Natural killer cell treated with Interleukin-12 subunit alpha and Interleukin-12 subunit beta and Interleukin-15 and Interleukin-18, amount 100 ng/mL, for 72 hours (primary cell): ENCODE measurements around the gene ADAP1. TPM values are rescaled to one million over a fixed set of nuclear protein-coding genes. Genes with fewer than 3 reads are reported as not detected.
"Not testable (repeated sequence)": the region's sequence is repeated elsewhere in the genome, so short reads cannot be mapped to it uniquely, and the experiment has no call there.

Experiments
- ATAC-seq, 2 donors: fragments of 150-1000 bp; cut with Tn5 transposase in 1 of 2; sonication (Bioruptor Pico), chemical (Tn5 transposase) in 1 of 2; 2 replicates each; pipeline ENCODE4 v1.10.0; 2021
- DNase-seq: peaks from one replicate; pipeline ENCODE4 v3.0.0; 2022; ENCODE audit warnings: low spot score
- H3K27ac Mint-ChIP-seq, 2 donors: 1 replicate in 1 of 2; 2 replicates in 1 of 2; pipeline ENCODE4 v1.8.0; 2022; ENCODE audit warnings: mixed read lengths in 2 of 2, mild to moderate bottlenecking in 1 of 2, moderate library complexity in 1 of 2
- H3K27me3 Mint-ChIP-seq, 2 donors: 1 replicate in 1 of 2; 2 replicates in 1 of 2; pipeline ENCODE4 v1.8.0; 2022; ENCODE audit warnings: mixed read lengths in 2 of 2
- H3K36me3 Mint-ChIP-seq: one replicate; pipeline ENCODE4 v1.8.0; 2022; ENCODE audit warnings: mixed read lengths
- H3K4me1 Mint-ChIP-seq, 2 donors: 1 replicate in 1 of 2; 2 replicates in 1 of 2; pipeline ENCODE4 v1.8.0; 2022; ENCODE audit warnings: low read depth in 2 of 2, mixed read lengths in 2 of 2, mild to moderate bottlenecking in 1 of 2
- H3K4me3 Mint-ChIP-seq: one replicate; pipeline ENCODE4 v1.8.0; 2022; ENCODE audit warnings: mixed read lengths
- H3K9me3 Mint-ChIP-seq: 2 replicates; pipeline ENCODE4 v1.8.0; 2022; ENCODE audit warnings: mixed read lengths
- total RNA-seq, 2 donors: library from RNA; stranded (reverse); gene quantifications; one replicate each; pipeline ENCODE4 v1.2.3, GENCODE V29; 2022

ADAP1 gene
- total RNA-seq, 2 donors from 2014 or later = 70.6 to 161 TPM

DNA sequence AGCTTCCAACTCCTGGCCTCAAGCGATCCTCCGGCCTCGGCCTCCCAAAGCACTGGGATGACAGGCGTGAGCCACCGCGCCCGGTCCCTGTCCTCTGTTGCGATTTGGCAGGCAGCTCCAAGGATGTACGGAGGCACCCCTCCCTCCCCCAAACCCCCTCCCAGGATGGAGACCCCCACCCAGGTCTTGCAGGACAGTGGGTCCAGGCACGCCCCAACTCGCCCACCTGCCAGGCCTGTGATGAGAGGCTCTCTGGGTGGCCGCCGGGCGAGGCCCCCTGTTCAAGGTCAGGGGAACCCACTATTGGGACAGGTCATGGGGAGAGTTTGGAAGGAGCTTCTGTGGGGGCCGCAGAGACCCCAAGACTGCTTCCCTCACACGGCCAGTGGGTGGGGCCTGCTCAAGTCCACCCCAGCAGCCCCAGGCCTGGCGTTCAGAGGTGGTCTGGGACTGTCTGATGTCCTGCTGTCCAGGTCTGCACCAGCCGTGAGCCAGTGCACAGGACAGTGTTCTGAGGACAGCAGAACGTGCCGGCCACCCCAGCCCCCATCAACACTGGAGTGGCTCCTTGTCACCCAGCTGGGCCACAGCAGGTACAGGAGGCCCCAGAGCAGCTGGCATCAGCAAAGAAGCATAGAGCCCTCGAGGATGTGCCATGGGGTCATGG is 2.5 kb downstream of the ADAP1 start:
- peaks cover 0 to 2% of the 10 kb centered on the region in 2 donors for H3K27me3 Mint-ChIP-seq
- peak overlapping the region; percentile 48 for H3K4me3 Mint-ChIP-seq
- ATAC-seq (no peak), DNase-seq (peak; percentile 49)
- peak overlapping the region in 1 of 2 donors; percentile 80 for H3K27ac Mint-ChIP-seq
- no peaks in the 10 kb centered on the region for H3K9me3 Mint-ChIP-seq
- no peaks in the 10 kb centered on the region for H3K36me3 Mint-ChIP-seq
- peaks cover 4 to 41% of the 10 kb centered on the region in 2 donors for H3K4me1 Mint-ChIP-seq

DNA sequence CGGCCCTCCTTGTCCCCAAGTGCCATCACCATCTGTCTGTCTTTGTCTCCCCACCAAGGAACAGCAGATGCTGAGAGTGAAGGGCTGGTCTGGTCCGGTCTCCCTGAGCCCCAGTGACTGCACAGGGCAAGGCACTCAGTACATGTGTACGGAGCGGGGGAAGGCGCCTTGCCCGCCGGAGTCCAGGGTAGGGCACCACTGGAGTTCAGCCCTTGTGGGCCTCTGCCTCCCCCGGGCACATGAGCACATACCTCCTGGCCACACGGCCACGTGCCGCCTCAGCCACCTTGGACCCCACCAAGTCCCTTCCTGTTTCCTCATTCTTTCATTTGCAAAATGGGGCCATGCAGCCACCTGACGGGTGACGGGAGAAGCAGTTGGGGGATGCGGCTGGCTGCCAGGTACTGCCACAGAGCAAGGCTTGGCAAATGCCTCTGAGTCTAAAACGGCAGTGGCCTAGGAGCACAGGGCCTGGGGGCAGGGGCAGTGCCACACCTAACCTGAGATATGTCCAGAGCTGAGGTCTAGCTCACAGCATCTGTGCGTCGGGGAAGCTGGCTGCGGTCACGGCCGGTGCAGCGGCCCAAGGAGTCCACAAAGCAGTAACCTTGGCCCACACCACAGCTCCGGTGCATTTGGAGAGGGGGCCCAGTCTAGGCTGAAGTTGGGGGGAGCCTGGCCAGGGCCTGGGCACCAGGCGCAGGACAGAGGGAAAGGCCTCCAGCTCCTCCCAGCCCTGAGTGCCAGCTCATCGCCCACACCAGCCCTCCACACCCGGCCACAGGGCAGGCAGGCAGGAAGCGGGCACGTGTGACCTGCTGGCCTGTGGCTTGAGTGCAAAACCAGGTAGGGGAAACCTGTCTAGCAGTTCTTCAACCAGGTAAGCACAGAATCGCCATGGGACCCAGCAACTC is 5.2 kb downstream of the ADAP1 start:
- peak overlapping the region; percentile 31 to 96 for H3K27ac Mint-ChIP-seq
- no peaks in the 10 kb centered on the region for H3K36me3 Mint-ChIP-seq
- no peaks in the 10 kb centered on the region for H3K27me3 Mint-ChIP-seq
- ATAC-seq (no peak), DNase-seq (peak; percentile 60)
- peaks cover 4 to 36% of the 10 kb centered on the region in 2 donors for H3K4me1 Mint-ChIP-seq
- H3K4me3 Mint-ChIP-seq = no peak overlapping the region
- no peaks in the 10 kb centered on the region for H3K9me3 Mint-ChIP-seq

DNA sequence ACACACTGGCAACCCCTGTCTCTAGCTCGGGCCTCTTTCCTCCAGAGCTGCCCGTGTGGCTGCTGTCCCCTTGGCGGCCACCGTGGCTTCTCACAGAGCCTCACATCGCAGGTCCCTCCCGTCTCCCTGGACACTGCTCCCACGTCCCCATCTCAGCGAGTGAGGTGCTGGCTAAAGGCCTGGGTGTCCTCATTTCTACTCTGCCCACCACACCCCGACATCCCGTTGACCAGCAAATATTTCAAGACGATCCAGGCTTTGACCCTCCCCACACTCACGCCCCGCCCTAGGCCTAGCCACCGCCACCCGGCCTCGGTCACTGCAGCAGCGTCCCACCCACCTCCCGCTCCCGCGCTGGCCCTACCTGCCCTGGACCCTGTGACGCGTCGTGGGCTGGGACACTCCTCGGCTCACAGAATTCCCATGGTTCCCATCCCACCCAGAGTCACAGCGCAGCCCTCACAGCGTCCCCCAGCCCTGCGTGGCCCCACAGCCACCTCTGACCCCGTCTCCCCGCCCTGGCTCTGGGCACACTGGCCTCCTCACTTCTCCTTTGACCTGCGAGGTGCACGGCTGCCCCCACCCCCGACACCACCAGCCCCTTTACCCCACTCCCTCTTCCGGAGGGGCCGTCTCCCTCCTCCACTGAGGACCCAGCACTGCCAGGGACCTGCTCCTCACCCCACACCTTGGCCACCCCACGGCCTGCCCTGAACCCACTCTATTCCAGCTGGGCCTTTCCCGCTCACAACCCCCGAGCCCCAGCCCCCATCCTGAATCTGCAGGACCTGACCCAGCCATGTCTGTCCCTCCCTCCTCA is 6.9 kb downstream of the ADAP1 start:
- peaks cover 4 to 35% of the 10 kb centered on the region in 2 donors for H3K4me1 Mint-ChIP-seq
- peak overlapping the region in 1 of 2 donors; percentile 62 for H3K27ac Mint-ChIP-seq

DNA sequence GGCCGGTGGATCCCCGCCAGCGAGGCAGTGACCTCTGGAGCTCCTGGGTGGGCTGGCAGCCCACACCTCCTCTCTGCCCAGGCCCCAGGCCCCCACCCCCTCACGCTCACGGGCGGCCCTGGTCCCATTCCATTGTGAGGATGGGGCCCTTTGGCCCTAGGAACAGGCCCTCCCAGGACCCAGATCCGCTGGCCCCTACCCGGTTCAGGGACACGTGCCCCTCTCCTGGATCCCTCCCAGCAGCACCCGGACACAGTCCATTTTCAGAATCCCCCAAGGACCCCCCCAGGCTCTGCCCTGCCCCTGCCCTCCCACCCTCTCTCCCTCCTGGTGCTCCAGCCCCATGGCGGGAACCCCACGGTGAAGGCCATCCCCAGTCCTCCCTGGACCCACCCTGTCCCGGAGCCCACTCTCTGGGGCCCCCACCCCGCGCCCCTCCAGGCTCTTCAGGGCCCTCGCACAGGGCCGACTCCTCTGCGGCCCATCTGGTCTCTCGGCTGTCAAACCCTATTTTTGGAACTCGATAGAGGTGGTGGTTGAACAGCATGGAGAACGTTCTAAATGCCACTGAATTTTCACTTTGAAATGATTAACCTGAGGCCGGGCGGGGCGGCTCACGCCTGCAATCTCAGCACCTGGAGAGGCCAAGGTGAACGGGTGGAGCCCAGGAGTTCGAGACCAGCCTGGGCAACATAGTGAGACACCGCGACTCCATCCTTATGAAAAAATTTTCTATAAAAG is 8.1 kb downstream of the ADAP1 start:
- H3K9me3 Mint-ChIP-seq = peaks cover 6% of the 10 kb centered on the region
- ATAC-seq (no peak), DNase-seq (peak; percentile 56)
- H3K27me3 Mint-ChIP-seq = no peaks in the 10 kb centered on the region
- peaks cover 4% of the 10 kb centered on the region for H3K36me3 Mint-ChIP-seq
- H3K4me1 Mint-ChIP-seq = peaks cover 12 to 38% of the 10 kb centered on the region in 2 donors
- no peak overlapping the region for H3K4me3 Mint-ChIP-seq
- H3K27ac Mint-ChIP-seq = no peak overlapping the region

More for the DNA sequence above, 6.9 kb downstream of the ADAP1 start:
- DNase-seq (peak; percentile 49), ATAC-seq (no peak)
- Mint-ChIP-seq H3K4me3 (no peak overlapping the region), H3K36me3 (no peaks in the 10 kb centered on the region), H3K27me3 (no peaks in the 10 kb centered on the region), H3K9me3 (no peaks in the 10 kb centered on the region)

DNA sequence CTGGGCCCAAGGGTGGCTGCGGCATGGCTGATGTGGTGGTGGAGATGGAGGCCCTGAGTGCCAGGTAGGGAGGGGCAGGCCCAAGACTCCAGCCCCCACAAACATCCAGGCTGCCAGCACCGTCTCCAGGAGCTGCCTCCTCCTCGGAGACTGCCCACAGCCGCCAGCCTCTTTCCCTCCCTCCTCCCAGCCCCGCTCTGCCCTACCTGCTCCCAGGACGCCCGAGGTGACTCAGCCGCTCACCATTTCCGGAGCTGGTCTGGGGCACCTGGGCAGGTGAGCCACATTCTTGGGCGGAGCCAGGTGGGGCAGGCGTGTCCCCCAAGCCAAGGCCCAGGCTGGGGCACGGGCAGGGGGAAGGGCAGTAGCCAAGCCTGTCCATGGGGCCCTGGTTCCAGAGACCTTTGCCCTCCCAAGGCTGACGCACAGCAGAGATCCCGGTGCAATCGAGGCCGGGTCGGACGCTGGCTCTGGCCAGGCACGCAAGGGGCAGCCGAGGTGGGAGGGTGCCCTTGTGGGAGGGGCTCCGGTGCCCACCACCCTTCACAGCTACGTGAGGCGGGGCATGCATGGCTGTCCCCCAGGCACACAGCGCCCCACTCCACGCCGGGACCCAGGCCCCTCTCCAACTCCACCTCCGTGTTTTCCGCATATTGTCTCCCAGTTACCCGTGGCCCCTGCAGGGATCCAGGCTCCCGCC is 8.8 kb downstream of the ADAP1 start:
- peak in 1 of 2 donors; percentile 28 for ATAC-seq
- Mint-ChIP-seq H3K27me3 (no peaks in the 10 kb centered on the region), H3K9me3 (peaks cover 9% of the 10 kb centered on the region), H3K36me3 (peaks cover 11% of the 10 kb centered on the region), H3K27ac (no peak overlapping the region), H3K4me1 (peaks cover 18 to 42% of the 10 kb centered on the region in 2 donors), H3K4me3 (no peak overlapping the region)
- peak; percentile 60 for DNase-seq

DNA sequence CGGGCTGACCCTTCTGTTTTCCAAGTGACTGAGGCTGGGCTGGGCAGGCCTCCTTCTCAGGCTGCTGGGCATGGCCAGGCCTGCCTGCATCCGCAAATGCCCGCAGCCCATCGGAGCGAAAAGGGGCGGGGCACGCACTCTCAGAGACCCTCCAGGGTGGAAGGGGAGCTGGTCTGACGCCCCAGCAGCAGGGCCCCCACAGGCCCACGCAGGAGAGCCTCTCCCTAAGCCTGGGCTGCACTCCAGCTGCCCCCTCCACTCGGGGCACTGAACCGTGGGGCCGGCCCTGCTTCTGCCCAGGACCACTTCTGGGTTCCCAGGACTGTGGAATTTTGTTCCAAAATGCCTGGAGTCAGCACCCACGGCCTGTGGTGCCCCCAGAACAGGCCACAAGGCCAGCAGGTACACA is 9.3 kb downstream of the ADAP1 start:
- H3K27ac Mint-ChIP-seq = peak overlapping the region in 1 of 2 donors; percentile 70
- peaks cover 9% of the 10 kb centered on the region for H3K9me3 Mint-ChIP-seq

DNA sequence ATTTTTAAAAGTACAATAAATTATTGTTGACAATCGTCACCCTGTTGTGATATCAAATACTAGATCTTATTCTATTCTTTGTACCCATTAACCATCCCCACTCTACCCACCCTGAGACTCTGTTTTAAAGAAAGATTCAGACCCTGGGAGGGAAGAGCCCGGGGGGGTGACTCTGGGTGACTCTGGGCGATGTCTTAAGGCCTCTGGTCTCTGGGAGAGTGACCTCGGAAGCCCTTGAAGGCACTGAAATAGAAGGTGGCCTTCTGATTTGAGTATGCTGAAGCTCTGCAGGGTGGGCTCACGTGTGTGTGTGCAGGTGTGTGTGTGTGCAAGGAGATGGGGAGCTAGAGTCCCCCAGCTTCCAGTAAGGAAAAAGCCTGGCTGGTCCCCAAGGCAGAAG is 9.7 kb downstream of the ADAP1 start:
- no peak for ATAC-seq
- H3K27me3 Mint-ChIP-seq = no peaks in the 10 kb centered on the region
- DNase-seq = peak; percentile 49
- peaks cover 9% of the 10 kb centered on the region for H3K9me3 Mint-ChIP-seq
- peak overlapping the region in 1 of 2 donors; percentile 70 for H3K27ac Mint-ChIP-seq
- peaks cover 24 to 44% of the 10 kb centered on the region in 2 donors for H3K4me1 Mint-ChIP-seq
- H3K4me3 Mint-ChIP-seq = no peak overlapping the region
- H3K36me3 Mint-ChIP-seq = peaks cover 21% of the 10 kb centered on the region

More for the DNA sequence above, 9.3 kb downstream of the ADAP1 start:
- Mint-ChIP-seq H3K4me1 (peaks cover 20 to 43% of the 10 kb centered on the region in 2 donors), H3K36me3 (peaks cover 17% of the 10 kb centered on the region), H3K27me3 (no peaks in the 10 kb centered on the region), H3K4me3 (no peak overlapping the region)
- peak; percentile 59 for DNase-seq
- ATAC-seq = no peak

DNA sequence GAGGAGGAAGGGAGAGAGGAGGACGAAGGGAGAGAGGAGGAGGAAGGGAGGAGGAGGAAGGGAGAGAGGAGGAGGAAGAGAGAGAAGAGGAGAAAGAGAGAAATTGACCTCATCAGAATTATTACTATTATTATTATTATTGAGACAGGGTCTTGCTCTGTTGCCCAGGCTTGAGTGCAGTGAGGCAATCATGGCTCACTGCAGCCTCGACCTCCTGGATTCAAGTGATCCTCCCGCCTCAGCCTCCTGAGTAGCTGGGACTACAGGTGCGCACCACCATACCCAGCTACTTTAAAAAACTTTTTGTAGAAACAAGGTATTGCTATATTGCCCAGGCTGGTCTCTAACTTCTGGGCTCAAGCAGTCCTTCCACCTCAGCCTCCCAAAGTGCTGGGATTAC is 10.7 kb downstream of the ADAP1 start:
- H3K4me1 Mint-ChIP-seq = peaks cover 27 to 38% of the 10 kb centered on the region in 2 donors

DNA sequence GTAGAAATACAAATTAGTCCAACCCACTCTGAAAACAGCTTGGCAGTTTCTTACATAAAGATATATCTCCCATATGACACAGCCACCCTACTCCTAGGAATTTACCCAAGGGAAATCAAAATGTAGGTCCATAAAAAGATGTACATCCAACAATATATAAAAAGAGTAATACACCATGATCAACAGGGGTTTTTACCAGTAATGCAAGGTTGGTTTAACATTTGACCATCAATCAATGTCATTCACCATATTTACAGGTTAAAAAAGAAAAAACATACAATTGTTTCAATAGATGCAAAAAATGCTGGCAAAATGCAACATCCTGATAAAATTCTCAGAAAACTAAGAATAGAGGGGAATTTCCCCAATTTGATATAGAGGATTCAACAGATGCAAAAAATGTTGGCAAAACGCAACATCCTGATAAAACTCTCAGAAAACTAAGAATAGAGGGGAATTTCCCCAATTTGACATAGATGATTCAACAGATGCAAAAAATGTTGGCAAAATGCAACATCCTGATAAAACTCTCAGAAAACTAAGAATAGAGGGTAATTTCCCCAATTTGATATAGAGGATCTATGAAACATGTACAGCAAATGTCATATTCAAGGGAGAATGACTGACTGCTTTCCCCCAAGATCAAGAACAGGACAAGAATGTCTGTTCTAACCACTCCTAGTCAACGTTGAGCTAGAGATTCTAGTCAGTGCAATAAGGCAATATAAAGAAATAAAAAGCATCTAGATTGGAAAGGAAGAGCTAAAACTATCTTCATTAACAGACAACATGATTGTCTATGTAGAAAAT is 13.7 kb downstream of the ADAP1 start:
- Mint-ChIP-seq H3K27me3 (no peaks in the 10 kb centered on the region), H3K36me3 (peaks cover 22% of the 10 kb centered on the region), H3K4me1 (peaks cover 43% of the 10 kb centered on the region in 2 donors), H3K9me3 (peaks cover 9% of the 10 kb centered on the region), H3K27ac (peak overlapping the region; percentile 85 to 94), H3K4me3 (peak overlapping the region; percentile 72)
- DNase-seq (peak; percentile 34), ATAC-seq (peak in 1 of 2 donors; percentile 43)

More for the DNA sequence above, 10.7 kb downstream of the ADAP1 start:
- not testable (repeated sequence) for H3K27me3 Mint-ChIP-seq, H3K9me3 Mint-ChIP-seq, ATAC-seq, DNase-seq, H3K4me3 Mint-ChIP-seq
- H3K27ac Mint-ChIP-seq = peak overlapping the region in 1 of 2 donors; percentile 58
- peaks cover 22% of the 10 kb centered on the region for H3K36me3 Mint-ChIP-seq

DNA sequence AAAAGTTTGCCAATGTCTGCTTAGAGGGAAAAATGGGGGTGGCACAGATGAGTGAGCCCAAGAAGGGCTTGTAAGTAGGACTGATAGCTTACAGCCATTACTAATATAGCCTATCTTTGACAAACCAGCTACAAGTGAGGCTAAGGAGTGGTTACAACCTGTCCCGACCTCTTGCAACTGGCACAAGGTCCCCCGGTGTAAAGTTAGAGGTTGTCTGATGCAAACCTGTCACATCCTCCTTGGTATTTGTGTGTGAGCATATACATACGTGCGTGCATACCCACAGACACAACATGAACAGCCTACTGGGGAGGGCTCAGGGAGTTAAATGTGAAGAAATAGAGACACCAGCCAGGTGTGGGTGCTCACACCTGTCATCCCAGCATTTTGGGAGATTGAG is 14.6 kb downstream of the ADAP1 start:
- H3K27me3 Mint-ChIP-seq = no peaks in the 10 kb centered on the region
- peaks cover 22% of the 10 kb centered on the region for H3K36me3 Mint-ChIP-seq
- peaks cover 9% of the 10 kb centered on the region for H3K9me3 Mint-ChIP-seq
- peak overlapping the region; percentile 85 to 94 for H3K27ac Mint-ChIP-seq
- peaks cover 43 to 45% of the 10 kb centered on the region in 2 donors for H3K4me1 Mint-ChIP-seq
- peak overlapping the region; percentile 72 for H3K4me3 Mint-ChIP-seq
- DNase-seq (peak; percentile 49), ATAC-seq (peak; percentile 14 to 38)

DNA sequence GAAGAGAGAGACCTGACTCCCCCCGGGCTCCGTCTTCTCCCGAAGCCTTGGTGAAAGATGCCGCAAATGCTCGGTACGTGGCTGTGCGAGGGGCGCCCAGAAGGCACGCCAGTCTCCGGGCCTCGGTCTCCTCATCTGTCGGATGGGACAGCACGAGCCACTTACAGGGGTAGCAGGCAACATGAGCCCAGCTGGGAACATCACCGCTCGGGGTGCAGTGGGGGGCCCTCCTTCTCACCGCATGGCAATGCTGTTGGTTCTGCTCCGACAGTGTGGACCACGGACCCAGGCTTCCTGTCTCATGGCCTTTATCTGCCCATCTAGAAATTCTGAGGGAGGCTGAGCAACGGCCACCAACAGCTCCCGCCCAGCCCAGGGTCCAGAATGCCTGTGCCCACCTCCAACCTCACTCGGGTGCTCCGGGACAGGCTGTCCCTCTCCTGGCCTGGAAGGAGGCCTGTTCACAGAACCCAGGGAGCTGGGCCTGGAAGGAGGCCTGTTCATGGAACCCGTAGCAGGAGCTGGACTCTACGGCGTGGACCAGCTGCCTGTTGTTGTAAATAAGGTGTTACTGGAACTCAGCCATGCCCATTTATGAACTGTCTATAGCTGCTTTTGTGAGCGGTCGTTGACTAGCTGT is 15.8 kb downstream of the ADAP1 start:
- peak overlapping the region; percentile 56 to 81 for H3K27ac Mint-ChIP-seq
- ATAC-seq = no peak
- no peaks in the 10 kb centered on the region for H3K27me3 Mint-ChIP-seq
- peaks cover 9% of the 10 kb centered on the region for H3K9me3 Mint-ChIP-seq
- H3K36me3 Mint-ChIP-seq = peaks cover 22% of the 10 kb centered on the region
- H3K4me3 Mint-ChIP-seq = peak overlapping the region; percentile 36
- DNase-seq = peak; percentile 49
- H3K4me1 Mint-ChIP-seq = peaks cover 43 to 45% of the 10 kb centered on the region in 2 donors
